WERI-Rb-1 (cell line): ENCODE measurements around the gene MYO1G.

Experiments
- DNase-seq: peaks from one replicate; pipeline ENCODE4 v3.0.0-alpha.2; 2020
- H3K27ac ChIP-seq: fragments of 250-450 bp; sonication (Bioruptor Pico); 2 replicates; pipeline ENCODE4 v1.5.1; 2020; ENCODE audit warnings: mild to moderate bottlenecking, moderate library complexity
- H3K27me3 ChIP-seq: fragments of 250-450 bp; sonication (Bioruptor Pico); 2 replicates; pipeline ENCODE4 v1.5.1; 2021; ENCODE audit warnings: mild to moderate bottlenecking, low read depth, moderate library complexity; ENCODE audit not compliant: insufficient read depth, severe bottlenecking
- H3K36me3 ChIP-seq: fragments of 250-450 bp; sonication (Bioruptor Pico); 2 replicates; pipeline ENCODE4 v1.5.1; 2020; ENCODE audit warnings: mild to moderate bottlenecking, moderate library complexity
- H3K4me3 ChIP-seq: 2 replicates; pipeline ENCODE4 v1.5.1; 2011; ENCODE audit warnings: low read depth, mild to moderate bottlenecking, control low read depth, low read length
- H3K9me3 ChIP-seq: fragments of 250-450 bp; sonication (Bioruptor Pico); 2 replicates; pipeline ENCODE4 v1.5.1; 2021; ENCODE audit warnings: mild to moderate bottlenecking, moderate library complexity; ENCODE audit not compliant: severe bottlenecking
- TF ChIP-seq, protein P1 (sequence below): IDR thresholded peaks from 2 replicates; pipeline ENCODE4 v1.5.1; 2011; ENCODE audit warnings: low read depth, mild to moderate bottlenecking, control low read depth, inconsistent platforms, low read length

Gene MYO1G

DNA sequence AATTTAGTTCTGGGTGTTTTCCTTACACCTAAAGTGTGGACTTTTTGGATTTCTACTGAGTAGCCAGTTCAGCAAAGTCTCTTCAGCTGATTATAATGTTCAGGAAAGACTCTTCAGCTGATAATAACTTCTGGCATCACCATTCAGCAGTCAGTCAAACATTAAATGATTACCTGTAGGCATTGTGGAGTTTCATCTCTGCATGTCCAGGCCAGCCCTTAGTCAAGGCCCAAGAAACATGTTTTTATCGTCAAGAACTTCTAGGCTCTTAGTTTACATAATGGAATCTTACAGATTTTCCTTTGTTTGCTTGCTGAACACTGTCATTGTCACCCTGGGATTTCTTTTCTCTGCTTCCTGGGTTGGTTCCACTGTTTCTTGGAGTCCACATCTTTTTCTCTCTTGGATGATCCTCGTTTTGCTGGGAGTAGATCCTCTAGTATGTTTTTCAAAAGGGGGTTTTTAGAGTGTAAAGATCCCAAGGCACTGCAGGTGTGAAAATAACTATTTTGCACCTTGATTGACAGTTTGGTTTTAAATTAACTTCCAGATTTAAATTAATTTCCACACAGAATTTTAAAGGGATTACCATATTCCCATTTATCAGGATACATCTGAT lies 45.4 kb upstream of the MYO1G start:
- Histone ChIP-seq H3K9me3 (no peaks in the 10 kb centered on the region), H3K36me3 (peaks cover 3% of the 10 kb centered on the region; the same call in 1 of the 2 replicates), H3K4me3 (no peak overlapping the region), H3K27ac (no peak overlapping the region), H3K27me3 (no peaks in the 10 kb centered on the region)
- DNase-seq, result no peak
- TF ChIP-seq, protein P1, sequence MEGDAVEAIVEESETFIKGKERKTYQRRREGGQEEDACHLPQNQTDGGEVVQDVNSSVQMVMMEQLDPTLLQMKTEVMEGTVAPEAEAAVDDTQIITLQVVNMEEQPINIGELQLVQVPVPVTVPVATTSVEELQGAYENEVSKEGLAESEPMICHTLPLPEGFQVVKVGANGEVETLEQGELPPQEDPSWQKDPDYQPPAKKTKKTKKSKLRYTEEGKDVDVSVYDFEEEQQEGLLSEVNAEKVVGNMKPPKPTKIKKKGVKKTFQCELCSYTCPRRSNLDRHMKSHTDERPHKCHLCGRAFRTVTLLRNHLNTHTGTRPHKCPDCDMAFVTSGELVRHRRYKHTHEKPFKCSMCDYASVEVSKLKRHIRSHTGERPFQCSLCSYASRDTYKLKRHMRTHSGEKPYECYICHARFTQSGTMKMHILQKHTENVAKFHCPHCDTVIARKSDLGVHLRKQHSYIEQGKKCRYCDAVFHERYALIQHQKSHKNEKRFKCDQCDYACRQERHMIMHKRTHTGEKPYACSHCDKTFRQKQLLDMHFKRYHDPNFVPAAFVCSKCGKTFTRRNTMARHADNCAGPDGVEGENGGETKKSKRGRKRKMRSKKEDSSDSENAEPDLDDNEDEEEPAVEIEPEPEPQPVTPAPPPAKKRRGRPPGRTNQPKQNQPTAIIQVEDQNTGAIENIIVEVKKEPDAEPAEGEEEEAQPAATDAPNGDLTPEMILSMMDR, result no peak

DNA sequence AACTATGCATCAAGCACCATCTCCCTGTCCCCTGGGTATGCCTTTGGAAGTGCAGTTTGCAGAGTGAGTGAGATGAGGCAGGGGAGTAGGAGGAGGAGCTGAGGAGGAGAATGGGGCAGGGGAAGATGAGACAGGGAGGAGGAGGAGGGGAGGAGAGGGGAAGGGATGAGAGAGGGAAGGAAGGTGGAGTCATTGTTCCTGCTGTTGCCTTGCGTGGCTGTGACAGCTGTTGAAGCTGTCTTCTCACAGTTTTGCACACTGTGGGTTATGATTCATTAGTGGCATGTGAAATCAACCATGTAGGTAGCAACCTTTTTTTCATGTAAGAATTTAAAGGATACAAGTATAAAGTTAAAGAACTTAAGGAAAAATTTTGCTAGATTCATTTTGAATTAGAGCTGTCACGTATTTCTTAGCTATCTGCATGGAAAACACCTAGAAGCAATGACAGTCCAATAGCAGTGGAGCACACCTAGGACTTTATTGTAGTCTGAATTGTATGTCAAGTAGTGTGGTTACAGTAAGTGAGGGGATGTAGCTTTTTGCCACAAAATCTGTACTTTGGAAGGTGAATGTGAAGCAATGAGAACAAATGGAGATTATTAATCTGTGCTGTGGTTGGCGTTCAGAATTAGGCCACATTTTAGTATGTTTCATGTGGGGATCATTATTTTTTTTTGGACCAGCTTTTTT lies 42.9 kb upstream of the MYO1G start:
- no peak for DNase-seq
- Histone ChIP-seq H3K4me3 (no peak overlapping the region), H3K9me3 (no peaks in the 10 kb centered on the region), H3K27ac (no peak overlapping the region), H3K27me3 (no peaks in the 10 kb centered on the region), H3K36me3 (peaks cover 4% of the 10 kb centered on the region; the same call in 1 of the 2 replicates)
- TF ChIP-seq, protein P1, result no peak

DNA sequence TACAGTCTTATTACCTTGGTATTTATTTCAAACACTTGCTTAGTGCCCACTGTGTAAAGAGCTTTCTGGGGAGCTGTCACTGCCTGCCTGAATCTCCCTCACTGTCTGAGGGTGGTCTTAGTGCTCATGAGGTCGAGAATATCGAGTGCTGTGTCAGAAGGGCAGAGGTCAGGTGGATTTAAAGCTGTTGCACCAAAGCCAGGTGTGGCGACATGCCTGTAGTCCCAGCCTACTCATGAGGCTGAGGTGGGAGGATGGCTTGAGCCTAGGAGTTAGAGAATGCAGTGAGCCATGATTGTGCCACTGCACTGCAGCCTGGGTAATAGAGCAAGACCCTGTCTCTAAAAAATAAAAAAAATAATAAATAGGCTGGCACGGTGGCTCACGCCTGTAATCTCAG lies 42.1 kb upstream of the MYO1G start:
- H3K27ac ChIP-seq, result no peak overlapping the region
- H3K9me3 ChIP-seq, result no peaks in the 10 kb centered on the region
- peaks cover 4% of the 10 kb centered on the region; the same call in 1 of the 2 replicates for H3K36me3 ChIP-seq
- DNase-seq, result no peak
- TF ChIP-seq, protein P1, result no peak
- no peak overlapping the region for H3K4me3 ChIP-seq
- H3K27me3 ChIP-seq, result no peaks in the 10 kb centered on the region

DNA sequence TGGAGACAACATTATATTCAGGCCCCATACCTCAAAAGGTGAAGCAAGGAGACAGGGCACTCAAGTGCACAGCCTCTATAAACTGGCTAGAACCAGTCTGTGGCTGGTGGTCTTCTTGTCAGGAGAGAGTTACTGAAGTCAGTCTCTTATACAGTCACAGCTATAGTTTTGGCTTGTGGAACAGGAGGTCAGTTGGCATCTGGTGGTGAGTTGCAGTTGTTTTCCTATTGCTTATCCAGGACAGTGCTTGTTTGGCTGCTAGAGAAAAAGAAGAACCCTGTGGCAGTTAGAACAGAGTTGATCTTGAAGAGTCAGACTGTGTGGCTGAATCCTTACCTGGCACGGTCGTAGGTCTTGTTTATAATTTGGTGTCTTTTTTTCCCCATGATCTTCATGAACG lies 38.4 kb upstream of the MYO1G start:
- Histone ChIP-seq H3K4me3 (no peak overlapping the region), H3K9me3 (no peaks in the 10 kb centered on the region), H3K36me3 (peaks cover 4% of the 10 kb centered on the region), H3K27me3 (no peaks in the 10 kb centered on the region), H3K27ac (no peak overlapping the region)
- DNase-seq, result no peak
- TF ChIP-seq, protein P1, result no peak

DNA sequence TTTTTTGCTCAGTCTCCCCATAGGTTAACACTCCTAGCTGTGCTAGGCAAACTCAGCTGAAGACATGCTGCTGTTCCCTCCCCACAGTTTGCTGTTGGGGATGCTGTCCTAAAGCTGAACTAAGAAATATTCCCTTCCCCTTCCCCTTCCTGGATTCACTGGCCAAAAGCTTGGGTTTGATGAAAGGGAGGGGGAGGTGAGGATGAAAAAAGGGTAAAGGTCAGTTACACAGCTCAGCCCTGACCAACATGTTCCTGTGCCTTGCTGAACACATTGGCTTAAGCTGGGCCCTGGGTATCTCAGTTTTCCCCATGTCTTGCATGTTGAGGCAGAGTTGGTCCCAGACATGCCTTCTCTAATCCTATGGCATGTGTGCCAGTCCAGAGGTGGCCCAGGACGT lies 36.5 kb upstream of the MYO1G start:
- no peak overlapping the region for H3K27ac ChIP-seq
- H3K9me3 ChIP-seq, result no peaks in the 10 kb centered on the region
- no peaks in the 10 kb centered on the region for H3K27me3 ChIP-seq
- TF ChIP-seq, protein P1, result no peak
- H3K4me3 ChIP-seq, result no peak overlapping the region
- peaks cover 4% of the 10 kb centered on the region for H3K36me3 ChIP-seq
- DNase-seq, result no peak
